Activated naive CD8-positive, alpha-beta T cell treated with anti-CD3 and anti-CD28 coated beads, Interleukin-2, amount 50 U/mL, for 16 hours (primary cell): ENCODE data around the gene ZNF558.
"Not testable (repeated sequence)": the region's sequence is repeated elsewhere in the genome, so short reads cannot be mapped to it uniquely, and the experiment has no call there.

Source experiments
- DNase-seq: peaks from one replicate; pipeline ENCODE4 v3.0.0-alpha.2; 2020; ENCODE audit warnings: low read depth, low spot score

The ZNF558 gene

GRCh38 chr19:8806661-8807060 is 25.4 kb downstream of the ZNF558 start:
- DNase-seq, result no peak

GRCh38 chr19:8794823-8795222 is 37.3 kb downstream of the ZNF558 start:
- DNase-seq, result no peak

GRCh38 chr19:8773587-8773986 is 58.5 kb downstream of the ZNF558 start:
- DNase-seq, result not testable (repeated sequence)

- not testable (repeated sequence) for DNase-seq
These were observed 62.8 kb downstream of the ZNF558 start for GRCh38 chr19:8769265-8769664.

- not testable (repeated sequence) for DNase-seq
These were observed 64.8 kb downstream of the ZNF558 start for GRCh38 chr19:8767257-8767656.
